GM19438 (cell line): ENCODE measurements around the gene STX18.
"Not testable (repeated sequence)": the region's sequence is repeated elsewhere in the genome, so short reads cannot be mapped to it uniquely, and the experiment has no call there.

Experiments
- ATAC-seq: cut with Tn5 transposase; IDR thresholded peaks from one replicate; pipeline ENCODE4 v1.9.1; 2021; ENCODE audit warnings: low read depth; ENCODE audit not compliant: unreplicated experiment

STX18 gene

DNA sequence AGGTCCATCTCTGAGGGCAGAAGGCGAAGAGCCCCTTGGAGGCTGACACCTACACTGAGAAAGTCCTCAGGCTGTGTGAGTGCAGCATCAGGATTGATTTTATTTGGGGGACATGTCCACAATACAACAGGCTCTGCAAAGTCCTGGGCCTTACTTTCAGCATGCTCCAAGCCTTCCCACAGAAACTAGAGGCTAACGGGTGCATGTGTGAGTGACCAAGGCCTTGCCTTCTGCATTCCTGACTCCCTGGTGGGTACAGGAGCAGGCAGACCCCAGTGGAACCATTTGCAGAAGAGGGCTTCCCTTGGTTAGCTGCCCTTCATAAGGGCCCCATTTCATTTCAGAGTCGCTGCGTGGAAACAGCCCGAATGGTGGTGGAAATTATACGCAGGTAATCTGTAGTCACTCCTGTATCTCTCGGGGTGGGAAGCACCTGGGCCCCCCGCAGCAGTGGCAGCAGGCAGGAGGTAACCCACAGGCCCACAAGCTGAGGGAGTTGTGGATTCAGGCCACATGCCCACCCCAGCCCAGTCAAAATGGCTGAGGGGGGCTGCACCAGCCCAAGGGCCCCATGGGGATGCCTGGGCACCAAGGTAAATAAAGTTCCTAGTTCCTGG lies 117.2 kb downstream of the STX18 start:
- no peak for ATAC-seq

DNA sequence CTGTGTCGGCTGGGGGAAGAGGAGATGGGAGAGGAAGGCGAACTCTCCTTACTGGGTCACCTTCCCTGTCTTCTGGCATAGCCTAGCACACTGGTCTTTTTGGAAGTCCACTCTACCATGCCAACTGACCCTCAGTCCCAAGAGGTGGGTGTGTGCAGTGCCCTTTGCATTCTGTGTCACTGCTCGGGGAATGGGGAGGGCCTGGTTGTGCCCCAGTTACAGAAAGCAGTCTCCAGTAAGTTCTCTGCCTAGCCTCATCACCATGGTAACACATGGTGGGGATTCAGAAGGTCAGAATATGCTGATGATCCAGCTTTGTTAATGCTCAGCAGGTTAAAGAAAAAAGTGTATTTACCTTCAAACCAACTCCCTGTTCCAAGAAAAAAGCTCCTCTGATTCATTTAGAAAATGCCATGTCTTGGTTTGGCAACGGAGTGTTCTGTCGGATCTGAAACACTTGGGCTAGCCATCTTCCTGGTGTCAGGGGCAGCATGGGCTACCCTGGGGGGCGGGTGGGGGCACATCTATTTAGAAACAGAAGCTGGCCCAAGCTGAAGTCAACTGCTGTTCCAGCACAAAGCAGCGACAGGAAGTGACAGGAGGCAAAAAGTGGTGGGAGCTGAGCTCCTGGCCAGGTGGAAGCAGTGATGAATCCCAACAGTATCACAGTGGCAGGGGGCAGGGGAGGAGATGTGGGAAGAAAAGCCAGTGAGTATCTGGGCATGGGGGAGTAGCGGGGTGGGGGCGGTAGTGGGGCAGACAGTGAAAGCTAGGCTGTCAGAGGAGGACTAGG lies 117.9 kb downstream of the STX18 start:
- no peak for ATAC-seq

DNA sequence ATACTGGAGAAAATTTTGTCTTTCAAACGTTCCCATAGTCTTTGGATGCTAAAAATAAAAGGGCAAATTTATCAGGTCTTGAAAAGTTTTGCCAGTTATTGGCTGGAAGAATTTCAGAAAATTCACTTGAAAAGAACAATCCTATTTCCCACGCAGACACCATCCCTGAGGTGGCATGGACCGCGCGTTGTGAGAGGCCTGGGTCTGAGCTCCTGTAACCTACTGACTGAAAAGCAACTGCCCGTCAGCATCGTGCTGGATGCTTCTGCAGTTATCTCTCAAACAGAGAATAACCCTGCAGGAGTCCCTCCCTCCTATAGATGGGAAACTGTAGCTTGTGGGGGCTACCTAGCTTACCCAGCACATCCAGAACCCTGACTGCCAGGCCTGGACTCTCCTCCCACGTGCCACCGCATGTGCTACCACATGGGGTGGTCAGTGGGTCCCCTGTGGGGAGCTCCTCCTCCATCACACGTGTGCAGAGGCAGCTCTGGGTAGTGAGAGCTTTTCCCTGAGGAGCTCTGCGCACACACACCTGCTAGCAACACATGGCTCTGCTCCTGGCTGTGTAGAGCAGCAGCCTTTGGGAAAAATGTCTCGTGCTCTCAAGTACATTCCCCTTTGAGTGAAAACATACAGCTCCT lies 118.9 kb downstream of the STX18 start:
- ATAC-seq, result no peak

DNA sequence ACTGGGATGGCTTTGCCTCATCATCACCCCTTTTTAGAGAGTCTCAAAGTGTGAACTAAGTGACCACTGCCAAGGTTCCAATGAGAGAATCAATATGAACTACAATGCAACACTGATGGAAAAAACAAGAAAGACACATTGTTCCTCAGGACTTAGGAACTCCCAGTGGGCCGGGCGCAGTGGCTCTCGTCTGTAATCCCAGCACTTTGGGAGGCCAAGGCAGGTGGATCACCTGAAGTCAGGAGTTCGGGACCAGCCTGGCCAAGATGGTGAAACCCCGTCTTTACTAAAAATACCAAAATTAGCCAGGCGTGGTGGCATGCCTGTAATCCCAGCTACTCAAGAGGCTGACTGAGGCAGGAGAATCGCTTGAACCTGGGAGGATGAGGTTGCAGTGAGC lies 119.7 kb downstream of the STX18 start:
- not testable (repeated sequence) for ATAC-seq

DNA sequence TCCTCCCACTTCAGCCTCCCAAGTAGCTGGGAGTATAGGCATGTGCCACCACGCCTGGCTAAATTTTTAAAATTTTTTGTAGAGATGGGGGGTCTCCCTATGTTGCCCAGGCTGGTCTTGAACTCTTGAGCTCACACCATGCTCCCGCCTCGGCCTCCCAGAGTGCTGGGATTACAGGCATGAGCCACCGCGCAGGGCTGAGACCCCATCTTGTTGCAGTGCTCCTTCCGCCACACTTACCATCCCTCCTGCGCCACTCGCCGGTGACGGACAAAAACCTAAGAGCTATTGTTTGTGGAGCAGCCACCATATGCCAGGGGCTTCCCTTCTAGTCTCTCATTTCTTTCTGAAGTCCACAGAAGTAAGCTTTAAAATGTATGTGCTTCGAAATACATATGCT lies 120.5 kb downstream of the STX18 start:
- no peak for ATAC-seq

DNA sequence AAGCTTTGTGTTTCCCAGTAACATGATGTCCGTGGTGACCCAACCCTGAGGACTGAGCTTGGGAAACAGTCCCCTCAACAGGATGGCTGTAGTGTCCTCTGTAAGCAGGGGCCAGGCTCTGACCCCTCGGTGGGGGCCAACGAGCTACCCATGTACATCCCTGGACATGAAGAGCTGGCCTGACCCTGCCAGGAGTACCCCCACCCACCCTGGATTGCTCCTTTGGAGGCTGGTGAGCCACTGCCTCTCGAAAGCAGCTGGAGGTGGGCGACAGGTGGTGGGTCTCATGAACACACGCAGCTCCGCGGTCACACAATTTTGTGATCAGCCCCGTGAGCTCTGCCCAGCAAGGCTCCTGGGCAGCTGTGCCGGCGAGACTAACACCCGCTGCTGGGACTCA lies 121.4 kb downstream of the STX18 start:
- ATAC-seq, result no peak

DNA sequence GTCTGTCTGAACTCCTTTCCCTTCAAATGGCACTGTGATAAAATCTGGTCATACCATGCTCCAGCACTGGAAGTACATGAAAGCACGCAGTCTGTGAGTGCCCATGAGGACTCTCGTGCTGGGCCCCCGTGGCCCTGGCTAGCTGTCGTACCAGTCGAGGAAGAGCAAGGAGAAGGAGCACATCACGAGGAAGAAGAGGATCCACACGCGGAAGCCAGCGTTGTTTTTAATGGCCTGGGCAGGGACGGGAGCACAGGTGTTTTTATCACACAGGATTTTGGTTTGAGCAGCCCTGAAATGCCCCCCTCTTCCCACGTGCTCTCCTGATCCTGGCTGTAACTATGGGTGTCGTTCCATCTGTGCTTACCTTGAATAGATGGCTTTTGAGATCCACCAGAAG lies 122.0 kb downstream of the STX18 start:
- no peak for ATAC-seq

DNA sequence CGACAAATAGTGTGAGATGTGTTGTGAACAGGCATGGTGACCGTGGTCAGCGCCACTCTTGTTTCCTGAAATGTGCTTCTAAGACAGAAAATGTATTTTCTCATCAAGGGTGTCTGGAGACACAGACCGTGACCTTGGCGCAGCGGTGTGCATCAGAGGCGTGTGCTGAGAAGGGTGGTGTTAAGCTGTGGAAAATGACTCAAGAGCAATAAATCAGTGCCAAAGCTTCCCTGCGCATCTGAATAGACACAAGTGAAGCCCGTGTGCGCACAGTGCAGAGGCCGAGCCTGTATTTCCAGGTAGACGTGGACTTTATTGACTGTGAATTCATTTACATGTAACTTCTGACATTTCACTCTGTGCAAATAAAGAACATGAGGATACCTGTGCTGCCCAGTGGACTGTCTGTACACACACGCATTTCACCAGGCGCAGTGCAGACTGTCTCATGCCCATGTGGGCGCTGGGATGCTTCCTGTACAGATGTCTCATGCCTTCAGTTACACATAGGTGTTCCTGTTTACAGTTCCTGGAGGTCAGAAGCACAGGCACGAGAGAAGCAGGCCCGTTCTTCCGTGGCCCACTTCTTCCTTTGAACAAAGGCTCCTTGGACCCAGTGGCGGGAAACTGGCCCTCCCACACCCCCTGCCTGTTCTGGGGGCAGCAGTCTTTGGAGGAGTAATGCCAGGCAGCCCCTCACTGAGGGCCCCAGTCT lies 123.0 kb downstream of the STX18 start:
- ATAC-seq, result no peak

DNA sequence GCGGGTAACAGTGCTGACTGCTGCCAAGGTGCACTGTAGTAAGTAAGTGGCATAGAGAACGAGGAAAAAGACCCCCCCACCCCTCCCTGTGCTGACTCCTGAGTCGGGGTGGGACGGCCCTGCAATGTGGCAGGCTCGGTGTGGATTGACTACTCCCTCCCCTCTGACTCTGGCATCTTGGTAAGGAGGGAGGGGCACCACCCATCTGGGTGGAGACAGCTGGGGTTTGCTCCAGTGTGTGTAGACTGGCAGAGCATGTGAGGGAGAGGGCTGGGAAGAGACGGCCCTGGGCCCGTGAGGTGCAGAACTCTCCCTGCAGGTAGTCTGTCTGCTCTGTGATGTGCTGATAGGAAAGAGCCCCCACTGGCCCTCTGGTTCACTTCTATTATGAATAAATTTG lies 124.0 kb downstream of the STX18 start:
- ATAC-seq, result no peak

DNA sequence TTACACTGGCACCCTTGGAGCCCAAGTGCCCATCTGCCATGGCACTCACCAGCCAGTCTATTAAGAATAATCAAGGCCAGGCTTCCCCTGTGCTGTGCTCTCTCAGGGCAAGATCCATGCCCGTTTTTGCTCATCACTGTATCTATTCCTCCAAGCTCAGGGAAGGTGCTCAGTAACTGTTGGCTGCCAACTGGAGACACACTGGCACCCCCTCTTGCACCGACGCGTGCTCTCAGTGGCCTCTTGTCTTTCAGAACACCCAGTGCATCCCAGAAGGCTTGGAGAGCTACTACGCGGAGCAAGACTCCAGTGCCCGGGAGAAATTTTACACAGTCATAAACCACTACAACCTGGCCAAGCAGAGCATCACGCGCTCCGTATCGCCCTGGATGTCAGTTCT lies 124.9 kb downstream of the STX18 start:
- no peak for ATAC-seq

DNA sequence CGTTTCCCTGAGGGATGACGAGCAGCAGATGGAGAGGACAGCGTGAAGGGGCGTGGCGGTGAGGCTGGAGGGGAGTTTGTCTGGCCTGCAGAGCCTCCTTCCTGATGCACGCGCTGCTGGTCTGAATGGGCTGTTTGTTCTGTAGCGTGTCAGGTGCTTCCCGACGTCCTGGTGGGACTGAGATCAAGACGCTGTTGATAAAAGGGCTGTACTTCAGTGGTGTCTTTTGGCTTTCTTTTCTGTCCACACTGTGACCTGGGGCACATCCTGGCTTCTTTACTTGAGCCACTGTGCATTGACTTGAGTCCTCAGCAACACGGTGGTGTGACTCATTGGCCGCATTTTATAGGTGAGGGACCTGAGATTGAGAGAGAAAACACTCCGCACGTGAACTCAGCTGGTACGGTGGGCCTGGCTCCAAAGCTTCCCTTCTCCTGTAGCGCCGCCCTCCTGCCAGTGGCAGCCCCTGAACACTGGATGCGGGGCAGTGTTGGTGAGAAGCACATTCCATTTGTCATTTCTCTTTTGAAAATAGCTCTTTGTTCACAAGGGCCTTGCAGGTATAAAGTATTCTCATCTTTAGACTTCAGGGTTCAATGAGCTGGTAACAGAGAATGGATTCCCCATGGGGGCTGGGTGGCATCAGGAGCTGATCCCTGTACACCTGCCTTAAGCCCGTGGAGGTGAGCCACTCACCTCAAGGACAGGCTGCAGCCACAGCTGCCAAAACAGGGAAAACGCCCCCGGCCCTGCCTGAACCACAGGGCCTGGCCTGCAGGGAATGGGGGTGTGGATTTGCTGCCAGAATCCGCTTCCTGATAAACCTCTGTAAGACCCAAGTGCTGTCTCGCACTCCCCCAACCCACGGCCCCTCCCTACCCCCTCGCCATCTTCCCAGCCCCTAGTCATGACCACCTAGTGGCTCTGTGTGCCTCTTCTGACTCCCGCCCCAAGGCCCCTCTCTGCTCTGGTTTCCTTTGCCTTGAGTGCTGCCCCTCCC lies 125.7 kb downstream of the STX18 start:
- ATAC-seq, result no peak

DNA sequence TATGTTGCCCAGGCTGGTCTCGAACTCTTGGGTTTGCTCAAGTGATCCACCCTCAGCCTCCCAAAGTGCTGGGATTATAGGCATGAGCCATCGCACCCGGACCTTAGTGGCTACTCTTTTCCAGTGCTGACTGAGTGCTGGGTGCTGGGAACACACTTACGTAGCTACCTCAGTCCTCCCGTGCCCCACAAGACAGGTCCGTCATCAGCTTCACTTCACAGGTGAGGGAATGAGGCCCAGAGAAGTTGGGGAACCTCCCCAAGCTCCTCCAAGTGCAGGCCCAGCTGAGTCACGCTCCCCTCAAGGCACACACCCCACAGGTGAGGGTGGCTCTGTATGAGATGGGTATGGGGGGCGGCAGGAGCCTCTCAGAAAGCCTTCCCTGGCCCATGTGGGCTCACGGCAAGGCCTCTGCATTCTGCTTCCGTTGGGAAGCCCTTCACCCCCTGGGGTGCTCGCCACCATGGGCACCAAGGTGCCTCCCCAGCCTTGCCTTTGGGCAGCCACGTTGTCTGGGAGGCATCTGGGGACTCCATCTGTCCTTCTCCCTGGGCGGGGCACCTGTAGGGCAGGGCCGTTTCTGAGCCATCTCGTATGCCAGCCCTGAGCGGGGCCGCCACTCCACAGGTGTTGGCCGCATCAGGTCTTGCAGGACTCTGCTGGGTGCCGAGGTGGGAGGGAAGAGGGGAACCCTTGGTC lies 126.6 kb downstream of the STX18 start:
- no peak for ATAC-seq

DNA sequence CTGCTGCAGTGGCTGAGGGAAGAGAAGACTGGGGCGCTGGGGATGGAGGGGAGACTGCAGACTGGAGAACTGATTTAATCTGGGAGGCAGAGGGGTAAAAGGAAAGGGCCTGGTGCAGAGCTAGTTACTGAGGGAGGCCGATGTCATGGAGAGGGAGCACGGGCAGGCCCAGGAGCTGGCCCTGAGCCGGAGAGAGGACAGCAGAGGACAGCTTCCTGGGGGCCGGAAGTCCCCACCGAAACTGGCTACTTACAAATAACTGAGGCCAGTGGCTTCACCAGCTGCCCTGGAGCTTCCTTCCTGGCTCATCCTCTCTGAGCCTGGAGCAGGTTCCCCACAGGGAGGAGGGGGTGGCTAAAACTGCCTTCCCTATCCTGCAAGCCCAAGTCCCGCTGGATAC lies 128.0 kb downstream of the STX18 start:
- ATAC-seq, result no peak

DNA sequence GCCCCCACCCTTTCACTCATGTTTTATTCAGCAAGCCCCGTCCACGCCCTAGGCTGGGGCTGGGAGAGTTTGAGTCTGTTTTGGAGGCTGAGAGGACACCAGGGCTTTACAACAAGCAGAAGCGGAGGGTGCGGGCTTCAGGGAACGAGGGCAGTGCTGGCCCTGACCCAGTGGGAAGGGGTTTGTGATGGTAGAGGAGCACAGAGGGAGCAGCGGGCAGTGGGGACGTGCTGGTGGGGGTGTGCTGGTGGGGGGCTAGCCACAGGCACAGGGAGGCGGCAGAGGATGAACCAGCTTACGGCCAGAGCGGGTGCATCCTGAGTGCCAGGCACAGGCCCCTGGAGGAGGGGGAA lies 128.5 kb downstream of the STX18 start:
- ATAC-seq, result no peak

DNA sequence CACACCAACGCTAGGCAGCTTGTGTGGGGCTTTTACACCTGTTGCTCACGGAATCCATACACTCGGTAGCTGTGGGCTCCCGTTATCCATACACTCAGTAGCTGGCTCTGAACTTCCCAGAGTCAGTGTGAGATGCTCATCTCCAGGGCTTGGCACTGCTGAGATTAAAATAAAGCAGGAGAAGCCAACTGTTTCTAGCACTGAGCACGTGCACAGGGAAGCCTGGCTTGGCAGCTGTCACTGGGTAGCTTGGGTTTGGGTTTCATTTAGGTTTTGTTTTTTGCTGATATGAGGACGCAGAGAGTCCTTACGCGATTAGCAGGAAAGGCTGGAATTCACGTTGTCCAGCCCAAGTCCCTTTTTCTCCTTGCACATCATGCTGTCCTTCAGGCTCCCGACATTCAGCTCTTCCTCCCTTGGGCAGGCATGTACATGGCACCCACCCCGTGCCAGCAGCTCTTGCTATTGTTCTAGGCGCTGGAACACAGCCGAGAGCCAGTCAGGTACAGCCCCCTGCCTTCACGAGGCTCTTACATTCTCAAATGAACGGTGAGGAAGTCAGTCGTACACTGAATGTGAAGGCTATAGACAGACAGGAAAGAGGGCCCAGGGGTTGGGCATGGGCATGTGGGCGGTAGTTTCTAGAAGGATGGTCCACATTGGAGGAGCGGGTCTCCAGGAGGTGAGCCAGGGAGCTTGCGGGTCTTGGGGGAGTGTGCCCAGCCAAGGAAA lies 129.0 kb downstream of the STX18 start:
- ATAC-seq, result no peak

DNA sequence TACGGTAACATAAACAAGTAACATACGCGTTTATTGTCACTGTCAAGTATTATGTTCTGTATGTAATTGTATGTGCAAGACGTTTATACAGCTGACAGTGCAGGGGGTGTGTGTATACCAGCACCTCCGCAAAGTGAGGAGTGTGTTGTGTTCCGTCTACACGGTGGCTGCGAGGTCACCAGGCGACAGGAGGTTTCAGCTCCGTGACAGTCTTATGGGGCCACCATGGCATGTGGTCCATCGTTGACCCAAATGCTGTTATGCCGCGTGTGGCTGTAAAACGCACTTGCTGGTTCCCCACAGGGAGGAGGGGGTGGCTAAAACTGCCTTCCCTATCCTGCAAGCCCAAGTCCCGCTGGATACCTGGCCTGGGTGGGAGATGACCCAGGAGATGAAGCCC lies 129.9 kb downstream of the STX18 start:
- ATAC-seq, result no peak

DNA sequence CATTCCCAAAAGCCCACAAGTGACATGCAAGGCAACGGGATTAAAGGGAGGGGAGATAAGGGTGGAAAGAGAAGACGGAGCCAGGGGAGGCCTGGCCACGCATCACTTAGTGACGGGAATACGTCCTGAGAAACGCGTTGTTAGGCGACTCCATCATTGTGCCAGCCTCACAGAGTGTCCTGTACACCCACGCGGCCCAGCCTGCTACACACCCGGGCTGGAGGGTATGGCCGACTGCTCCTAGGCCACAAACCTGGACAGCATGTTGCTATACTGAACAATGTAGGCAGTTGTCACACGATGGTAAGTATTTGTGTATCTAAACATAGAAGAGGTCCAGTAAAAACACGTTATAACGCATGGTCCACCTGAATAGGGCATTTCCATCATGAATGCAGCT lies 131.6 kb downstream of the STX18 start:
- no peak for ATAC-seq

DNA sequence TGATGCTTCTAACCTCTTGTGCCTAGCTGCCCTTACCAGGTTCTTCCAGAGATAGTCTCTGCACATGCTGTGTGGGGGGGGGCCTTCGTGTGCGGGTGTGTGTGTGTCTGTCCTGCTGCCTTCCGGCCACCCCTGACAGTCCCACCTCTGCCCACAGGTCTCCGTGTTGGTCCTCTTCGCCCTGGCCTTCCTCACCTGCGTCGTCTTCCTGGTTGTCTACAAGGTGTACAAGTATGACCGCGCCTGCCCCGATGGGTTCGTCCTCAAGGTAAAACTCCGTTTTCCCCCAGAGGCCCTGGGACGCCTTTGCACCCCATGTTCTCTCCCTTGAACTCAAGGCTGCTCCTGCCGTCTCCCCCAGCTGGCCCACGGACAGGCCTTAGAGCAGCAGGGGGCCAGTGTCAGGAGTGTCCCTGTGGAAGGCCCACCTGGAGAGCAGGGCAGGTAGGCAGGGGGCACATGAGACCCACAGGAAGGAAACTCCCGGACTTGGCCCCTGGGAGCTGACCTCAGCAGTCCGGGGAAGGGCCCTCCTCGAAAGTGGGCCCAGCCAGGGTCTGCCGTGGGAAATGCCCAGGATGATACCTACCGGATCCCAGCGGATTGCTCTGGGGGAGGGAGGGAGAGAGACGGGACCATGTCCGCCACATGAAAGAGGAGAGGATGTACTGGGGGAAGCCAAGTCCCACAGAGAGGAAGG lies 132.3 kb downstream of the STX18 start:
- no peak for ATAC-seq
